ENCODE measurements around the gene RAPGEF6. TPM values are rescaled to one million over a fixed set of nuclear protein-coding genes. Genes with fewer than 3 reads are reported as not detected.

Gene RAPGEF6
- total and polyA plus RNA-seq, 2 experiments from 2014 or later = 9.5 to 20.3 TPM

GRCh38 chr5:131463656-131464055 lies 171.4 kb downstream of the RAPGEF6 start (continued):
- no peak for TF ChIP-seq REST (IDR thresholded peaks at IDR 0.05; ENCODE audit: unreplicated experiment)
- no peak for TF ChIP-seq EZH2phosphoT487 (IDR thresholded peaks at IDR 0.05; ENCODE audit: unreplicated experiment)
- TF ChIP-seq CREB1 (CRISPR knock-in tag; IDR thresholded peaks at IDR 0.05; ENCODE audit: low read depth) = no peak
- TF ChIP-seq ZNF114 (CRISPR knock-in tag; IDR thresholded peaks at IDR 0.05) = no peak
- TF ChIP-seq STAT1 (IDR thresholded peaks at IDR 0.05; ENCODE audit: unreplicated experiment) = no peak
- TF ChIP-seq EZH2 (IDR thresholded peaks at IDR 0.05; ENCODE audit: low read depth, unreplicated experiment) = no peak

DNA sequence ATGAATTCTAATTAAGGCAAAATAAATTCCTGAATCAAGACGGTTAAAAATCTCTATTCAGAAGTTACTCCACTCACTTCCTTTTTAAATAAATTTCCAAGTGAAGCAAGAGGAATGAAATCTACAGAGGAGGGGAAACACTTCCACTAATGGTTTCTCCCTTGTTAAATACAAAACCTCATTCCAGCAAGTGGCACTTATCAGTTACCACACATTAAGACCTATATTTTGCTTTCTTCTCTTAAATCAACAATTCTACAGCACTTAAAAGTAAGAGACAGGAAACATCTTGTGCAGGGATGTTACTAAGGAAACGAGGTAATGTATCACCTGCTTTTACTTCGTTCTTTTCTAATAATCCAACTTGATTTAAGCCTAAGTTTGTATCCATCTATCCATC lies 172.6 kb downstream of the RAPGEF6 start:
- no peak for ATAC-seq
- no peak overlapping the region for H3K4me3 Mint-ChIP-seq
- Histone ChIP-seq H3K36me3 (ENCODE audit: insufficient read depth) (no peaks in the 10 kb centered on the region), H3K27me3 (ENCODE audit: insufficient read depth) (no peaks in the 10 kb centered on the region), H3K27ac (ENCODE audit: low read depth) (no peak overlapping the region), H3K4me2 (no peak overlapping the region), H3K4me3 (no peak overlapping the region), H3K9me2 (ENCODE audit: insufficient read depth) (no peaks in the 10 kb centered on the region), H3F3A (replicated peaks; ENCODE audit: low read depth) (no peaks in the 10 kb centered on the region), H3K79me2 (replicated peaks; ENCODE audit: insufficient read depth) (no peaks in the 10 kb centered on the region), H4K20me1 (replicated peaks; ENCODE audit: insufficient read depth) (no peaks in the 10 kb centered on the region), H3K4me1 (ENCODE audit: insufficient read depth) (no peaks in the 10 kb centered on the region), H2AFZ (no peak overlapping the region)
- no peaks in the 10 kb centered on the region for H3K27me3 Mint-ChIP-seq (ENCODE audit: insufficient read depth, low read depth, poor library complexity)
- H3K4me1 Mint-ChIP-seq = no peaks in the 10 kb centered on the region
- no peak overlapping the region for H3K27ac Mint-ChIP-seq
- no peaks in the 10 kb centered on the region for H3K9me3 Mint-ChIP-seq
- H3K36me3 Mint-ChIP-seq (ENCODE audit: low read depth) = peaks cover 2% of the 10 kb centered on the region; the same call in 1 of the 3 replicates
- DNase-seq (ENCODE audit: low spot score) = no peak
- no peak for TF ChIP-seq NANOG (IDR thresholded peaks at IDR 0.05; ENCODE audit: borderline replicate concordance)

GRCh38 chr5:131461742-131462141 lies 173.3 kb downstream of the RAPGEF6 start:
- Histone ChIP-seq H3K27ac (ENCODE audit: low read depth) (no peak overlapping the region), H3K4me1 (ENCODE audit: insufficient read depth) (no peaks in the 10 kb centered on the region), H3K4me3 (no peak overlapping the region), H3K9me2 (ENCODE audit: insufficient read depth) (no peaks in the 10 kb centered on the region), H3K4me2 (no peak overlapping the region), H3K27me3 (ENCODE audit: insufficient read depth) (no peaks in the 10 kb centered on the region), H3F3A (replicated peaks; ENCODE audit: low read depth) (no peaks in the 10 kb centered on the region), H3K36me3 (ENCODE audit: insufficient read depth) (no peaks in the 10 kb centered on the region), H2AFZ (no peak overlapping the region), H3K79me2 (replicated peaks; ENCODE audit: insufficient read depth) (no peaks in the 10 kb centered on the region), H4K20me1 (replicated peaks; ENCODE audit: insufficient read depth) (no peaks in the 10 kb centered on the region)
- Mint-ChIP-seq H3K4me1 (no peaks in the 10 kb centered on the region), H3K9me3 (no peaks in the 10 kb centered on the region), H3K27me3 (ENCODE audit: insufficient read depth, low read depth, poor library complexity) (no peaks in the 10 kb centered on the region), H3K27ac (no peak overlapping the region), H3K36me3 (ENCODE audit: low read depth) (peaks cover 2% of the 10 kb centered on the region; the same call in 1 of the 3 replicates), H3K4me3 (no peak overlapping the region)
- DNase-seq (ENCODE audit: low spot score) = no peak
- no peak for ATAC-seq
- TF ChIP-seq CREB1 (CRISPR knock-in tag; IDR thresholded peaks at IDR 0.05; ENCODE audit: low read depth) = no peak
- no peak for TF ChIP-seq ETS1 (IDR thresholded peaks at IDR 0.05)
- TF ChIP-seq ZNF331 (CRISPR knock-in tag; IDR thresholded peaks at IDR 0.05; ENCODE audit: low read depth) = no peak
- TF ChIP-seq, protein P1, sequence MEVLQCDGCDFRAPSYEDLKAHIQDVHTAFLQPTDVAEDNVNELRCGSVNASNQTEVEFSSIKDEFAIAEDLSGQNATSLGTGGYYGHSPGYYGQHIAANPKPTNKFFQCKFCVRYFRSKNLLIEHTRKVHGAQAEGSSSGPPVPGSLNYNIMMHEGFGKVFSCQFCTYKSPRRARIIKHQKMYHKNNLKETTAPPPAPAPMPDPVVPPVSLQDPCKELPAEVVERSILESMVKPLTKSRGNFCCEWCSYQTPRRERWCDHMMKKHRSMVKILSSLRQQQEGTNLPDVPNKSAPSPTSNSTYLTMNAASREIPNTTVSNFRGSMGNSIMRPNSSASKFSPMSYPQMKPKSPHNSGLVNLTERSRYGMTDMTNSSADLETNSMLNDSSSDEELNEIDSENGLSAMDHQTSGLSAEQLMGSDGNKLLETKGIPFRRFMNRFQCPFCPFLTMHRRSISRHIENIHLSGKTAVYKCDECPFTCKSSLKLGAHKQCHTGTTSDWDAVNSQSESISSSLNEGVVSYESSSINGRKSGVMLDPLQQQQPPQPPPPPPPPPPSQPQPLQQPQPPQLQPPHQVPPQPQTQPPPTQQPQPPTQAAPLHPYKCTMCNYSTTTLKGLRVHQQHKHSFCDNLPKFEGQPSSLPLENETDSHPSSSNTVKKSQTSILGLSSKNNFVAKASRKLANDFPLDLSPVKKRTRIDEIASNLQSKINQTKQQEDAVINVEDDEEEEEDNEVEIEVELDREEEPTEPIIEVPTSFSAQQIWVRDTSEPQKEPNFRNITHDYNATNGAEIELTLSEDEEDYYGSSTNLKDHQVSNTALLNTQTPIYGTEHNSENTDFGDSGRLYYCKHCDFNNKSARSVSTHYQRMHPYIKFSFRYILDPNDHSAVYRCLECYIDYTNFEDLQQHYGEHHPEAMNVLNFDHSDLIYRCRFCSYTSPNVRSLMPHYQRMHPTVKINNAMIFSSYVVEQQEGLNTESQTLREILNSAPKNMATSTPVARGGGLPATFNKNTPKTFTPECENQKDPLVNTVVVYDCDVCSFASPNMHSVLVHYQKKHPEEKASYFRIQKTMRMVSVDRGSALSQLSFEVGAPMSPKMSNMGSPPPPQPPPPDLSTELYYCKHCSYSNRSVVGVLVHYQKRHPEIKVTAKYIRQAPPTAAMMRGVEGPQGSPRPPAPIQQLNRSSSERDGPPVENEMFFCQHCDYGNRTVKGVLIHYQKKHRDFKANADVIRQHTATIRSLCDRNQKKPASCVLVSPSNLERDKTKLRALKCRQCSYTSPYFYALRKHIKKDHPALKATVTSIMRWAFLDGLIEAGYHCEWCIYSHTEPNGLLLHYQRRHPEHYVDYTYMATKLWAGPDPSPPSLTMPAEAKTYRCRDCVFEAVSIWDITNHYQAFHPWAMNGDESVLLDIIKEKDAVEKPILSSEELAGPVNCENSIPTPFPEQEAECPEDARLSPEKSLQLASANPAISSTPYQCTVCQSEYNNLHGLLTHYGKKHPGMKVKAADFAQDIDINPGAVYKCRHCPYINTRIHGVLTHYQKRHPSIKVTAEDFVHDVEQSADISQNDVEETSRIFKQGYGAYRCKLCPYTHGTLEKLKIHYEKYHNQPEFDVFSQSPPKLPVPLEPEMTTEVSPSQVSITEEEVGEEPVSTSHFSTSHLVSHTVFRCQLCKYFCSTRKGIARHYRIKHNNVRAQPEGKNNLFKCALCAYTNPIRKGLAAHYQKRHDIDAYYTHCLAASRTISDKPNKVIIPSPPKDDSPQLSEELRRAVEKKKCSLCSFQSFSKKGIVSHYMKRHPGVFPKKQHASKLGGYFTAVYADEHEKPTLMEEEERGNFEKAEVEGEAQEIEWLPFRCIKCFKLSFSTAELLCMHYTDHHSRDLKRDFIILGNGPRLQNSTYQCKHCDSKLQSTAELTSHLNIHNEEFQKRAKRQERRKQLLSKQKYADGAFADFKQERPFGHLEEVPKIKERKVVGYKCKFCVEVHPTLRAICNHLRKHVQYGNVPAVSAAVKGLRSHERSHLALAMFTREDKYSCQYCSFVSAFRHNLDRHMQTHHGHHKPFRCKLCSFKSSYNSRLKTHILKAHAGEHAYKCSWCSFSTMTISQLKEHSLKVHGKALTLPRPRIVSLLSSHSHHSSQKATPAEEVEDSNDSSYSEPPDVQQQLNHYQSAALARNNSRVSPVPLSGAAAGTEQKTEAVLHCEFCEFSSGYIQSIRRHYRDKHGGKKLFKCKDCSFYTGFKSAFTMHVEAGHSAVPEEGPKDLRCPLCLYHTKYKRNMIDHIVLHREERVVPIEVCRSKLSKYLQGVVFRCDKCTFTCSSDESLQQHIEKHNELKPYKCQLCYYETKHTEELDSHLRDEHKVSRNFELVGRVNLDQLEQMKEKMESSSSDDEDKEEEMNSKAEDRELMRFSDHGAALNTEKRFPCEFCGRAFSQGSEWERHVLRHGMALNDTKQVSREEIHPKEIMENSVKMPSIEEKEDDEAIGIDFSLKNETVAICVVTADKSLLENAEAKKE (CRISPR knock-in tag; IDR thresholded peaks at IDR 0.05) = no peak
- TF ChIP-seq NANOG (IDR thresholded peaks at IDR 0.05; ENCODE audit: borderline replicate concordance) = no peak
- no peak for TF ChIP-seq STAT1 (IDR thresholded peaks at IDR 0.05; ENCODE audit: unreplicated experiment)
- no peak for TF ChIP-seq EZH2 (IDR thresholded peaks at IDR 0.05; ENCODE audit: low read depth, unreplicated experiment)

Data from GM23338 (cell line).